H1 (cell line): Measurements from ENCODE around the gene NCOA1. TPM values are rescaled to one million over a fixed set of nuclear protein-coding genes. Genes with fewer than 3 reads are reported as not detected.

Source experiments
- CTCF ChIA-PET: fragments of 300-600 bp; sonication (Branson Sonifier 250); formaldehyde crosslinking; loops from one replicate; lab custom pipeline; 2021; ENCODE audit not compliant: partially characterized antibody; lab: Charles Lee
- POLR2A ChIA-PET: fragments of 300-600 bp; sonication (Branson Sonifier 250); formaldehyde crosslinking; loops from one replicate; lab custom pipeline; 2021; ENCODE audit warnings: inconsistent platforms; ENCODE audit not compliant: partially characterized antibody; lab: Charles Lee
- DNase-seq, 2 experiments: peaks; one replicate each; pipeline versions ENCODE4 v3.0.0 to v3.0.0-alpha.2; 2010 to 2022; ENCODE audit warnings: low spot score in 2 of 2, low read depth in 1 of 2, mixed read lengths in 1 of 2
- FAIRE-seq: peaks from 2 replicates; lab custom pipeline; 2011; peaks lifted over from hg19 to GRCh38; lab: Jason Lieb, UNC
- H2AFZ ChIP-seq: 2 replicates; pipeline ENCODE4 v1.8.1; 2012; ENCODE audit warnings: low read length, inconsistent platforms
- H2AK5ac ChIP-seq: 2 replicates; pipeline ENCODE4 v1.6.1; 2013; ENCODE audit warnings: low read depth, low read length
- H2BK120ac ChIP-seq: replicated peaks from 2 replicates; pipeline ENCODE3; 2013; ENCODE audit warnings: low read depth, low read length, inconsistent platforms
- H2BK12ac ChIP-seq: 2 replicates; pipeline ENCODE4 v1.6.1; 2013; ENCODE audit warnings: low read depth, low read length
- H2BK15ac ChIP-seq: 2 replicates; pipeline ENCODE4 v1.6.1; 2013; ENCODE audit warnings: low read length
- H2BK20ac ChIP-seq: 2 replicates; pipeline ENCODE4 v1.6.1; 2013; ENCODE audit warnings: low read length
- H2BK5ac ChIP-seq: 2 replicates; pipeline ENCODE4 v1.6.1; 2013; ENCODE audit warnings: low read depth, low read length
- H3K14ac ChIP-seq: 2 replicates; pipeline ENCODE4 v1.6.1; 2013; ENCODE audit warnings: inconsistent platforms; ENCODE audit not compliant: insufficient read length
- H3K18ac ChIP-seq: 2 replicates; pipeline ENCODE4 v1.6.1; 2013; ENCODE audit warnings: low read length; ENCODE audit errors: extremely low read depth
- H3K23ac ChIP-seq: 2 replicates; pipeline ENCODE4 v1.6.1; 2013; ENCODE audit warnings: inconsistent platforms; ENCODE audit not compliant: insufficient read length
- H3K23me2 ChIP-seq: 2 replicates; pipeline ENCODE4 v1.6.1; 2013; ENCODE audit warnings: low read depth, low read length
- H3K27ac ChIP-seq: 2 replicates; pipeline ENCODE4 v1.6.1; 2011; ENCODE audit warnings: low read depth, low read length, inconsistent platforms
- H3K27me3 ChIP-seq, 4 experiments: replicated peaks in 1 of 4; 1 replicate in 1 of 4; 2 replicates in 3 of 4; pipeline versions ENCODE4 v1.6.1 to v1.8.1; 2011 to 2013; ENCODE audit warnings: low read length in 3 of 4, mild to moderate bottlenecking in 3 of 4, inconsistent platforms in 2 of 4, mixed read lengths in 2 of 4, moderate library complexity in 1 of 4; ENCODE audit not compliant: control insufficient read depth in 3 of 4, insufficient read depth in 3 of 4; ENCODE audit errors: extremely low read depth in 1 of 4
- H3K36me3 ChIP-seq, 4 experiments: 2 replicates each; pipeline versions ENCODE4 v1.6.1 to v1.8.1; 2011 to 2013; ENCODE audit warnings: mild to moderate bottlenecking in 4 of 4, low read length in 3 of 4, moderate library complexity in 2 of 4, control low read depth in 1 of 4, inconsistent platforms in 1 of 4; ENCODE audit not compliant: insufficient read depth in 4 of 4, control insufficient read depth in 2 of 4
- H3K4ac ChIP-seq: replicated peaks from 2 replicates; pipeline ENCODE3; 2013; ENCODE audit warnings: low read length, low read depth, mixed read lengths, inconsistent platforms; ENCODE audit not compliant: insufficient read length
- H3K4me1 ChIP-seq, 4 experiments: replicated peaks in 1 of 4; 1 replicate in 1 of 4; 2 replicates in 3 of 4; pipeline versions ENCODE4 v1.6.1 to v1.8.1; 2011 to 2013; ENCODE audit warnings: low read length in 3 of 4, inconsistent platforms in 2 of 4, mixed read lengths in 1 of 4; ENCODE audit not compliant: insufficient read depth in 4 of 4, control insufficient read depth in 3 of 4
- H3K4me2 ChIP-seq, 2 experiments: 2 replicates each; pipeline versions ENCODE4 v1.6.1 to v1.8.1; 2011 to 2013; ENCODE audit warnings: low read depth in 2 of 2, low read length in 2 of 2, control low read depth in 1 of 2, inconsistent platforms in 1 of 2, mild to moderate bottlenecking in 1 of 2; ENCODE audit not compliant: insufficient read depth in 1 of 2
- H3K4me3 ChIP-seq, 4 experiments: fragments of 200-600, 300-600 bp in 1 of 4; sonication (generic), shearing (Covaris generic), sonication (Bioruptor Twin) in 1 of 4; 2 replicates each; pipeline versions ENCODE4 v1.5.1 to v1.8.1; 2011 to 2016; ENCODE audit warnings: low read length in 4 of 4, low read depth in 3 of 4, control low read depth in 2 of 4, inconsistent platforms in 2 of 4, mild to moderate bottlenecking in 2 of 4, mixed read lengths in 1 of 4, moderate library complexity in 1 of 4; ENCODE audit not compliant: insufficient read depth in 2 of 4; ENCODE audit errors: extremely low read depth in 1 of 4
- H3K56ac ChIP-seq: replicated peaks from 2 replicates; pipeline ENCODE3; 2013; ENCODE audit warnings: low read depth, mild to moderate bottlenecking, mixed read lengths, low read length, inconsistent platforms; ENCODE audit not compliant: insufficient read length
- H3K79me1 ChIP-seq: 2 replicates; pipeline ENCODE4 v1.6.1; 2013; ENCODE audit warnings: low read depth, low read length, control low read depth
- H3K79me2 ChIP-seq, 2 experiments: 2 replicates each; pipeline versions ENCODE4 v1.6.1 to v1.8.1; 2012 to 2013; ENCODE audit warnings: low read length in 2 of 2, mild to moderate bottlenecking in 2 of 2, inconsistent platforms in 1 of 2; ENCODE audit not compliant: insufficient read depth in 2 of 2, control insufficient read depth in 1 of 2
- H3K9ac ChIP-seq, 4 experiments: replicated peaks in 1 of 4; 1 replicate in 1 of 4; 2 replicates in 3 of 4; pipeline versions ENCODE4 v1.6.1 to v1.8.1; 2011 to 2013; ENCODE audit warnings: low read depth in 3 of 4, low read length in 3 of 4, control low read depth in 2 of 4, mild to moderate bottlenecking in 2 of 4, moderate library complexity in 2 of 4, inconsistent platforms in 1 of 4; ENCODE audit errors: extremely low read depth in 1 of 4
- H3K9me3 ChIP-seq, 2 experiments: 2 replicates each; pipeline versions ENCODE4 v1.6.1 to v1.8.1; 2012 to 2013; ENCODE audit warnings: mild to moderate bottlenecking in 2 of 2, moderate library complexity in 2 of 2, control low read depth in 1 of 2, inconsistent platforms in 1 of 2, low read depth in 1 of 2, low read length in 1 of 2, mixed read lengths in 1 of 2; ENCODE audit not compliant: insufficient read depth in 2 of 2
- H4K20me1 ChIP-seq, 2 experiments: replicated peaks in 1 of 2; 2 replicates each; pipeline versions ENCODE3 to v1.8.1; 2011 to 2013; ENCODE audit warnings: inconsistent platforms in 2 of 2, low read length in 2 of 2, mild to moderate bottlenecking in 1 of 2; ENCODE audit not compliant: insufficient read depth in 2 of 2, control insufficient read depth in 1 of 2
- H4K5ac ChIP-seq: 2 replicates; pipeline ENCODE4 v1.6.1; 2013; ENCODE audit warnings: low read length, low read depth, mixed read lengths, inconsistent platforms; ENCODE audit not compliant: insufficient read length
- H4K8ac ChIP-seq: 2 replicates; pipeline ENCODE4 v1.8.0; 2013; ENCODE audit warnings: mild to moderate bottlenecking, moderate library complexity, low read length, inconsistent platforms; ENCODE audit not compliant: insufficient read depth; ENCODE audit errors: extremely low read depth
- H4K91ac ChIP-seq: replicated peaks from 2 replicates; pipeline ENCODE3; 2013; ENCODE audit warnings: low read length, mixed read lengths, inconsistent platforms; ENCODE audit not compliant: insufficient read length
- CREB1 ChIP-seq: IDR thresholded peaks from 2 replicates; pipeline ENCODE4 v1.6.1; 2012; ENCODE audit warnings: inconsistent platforms
- EP300 ChIP-seq, 2 experiments: IDR thresholded peaks; 1 replicate in 1 of 2; 2 replicates in 1 of 2; pipeline ENCODE4 v1.6.1; 2011 to 2012; ENCODE audit warnings: low read depth in 2 of 2, low read length in 2 of 2, mild to moderate bottlenecking in 2 of 2, borderline replicate concordance in 1 of 2, inconsistent platforms in 1 of 2, moderate library complexity in 1 of 2
- JUND ChIP-seq: IDR thresholded peaks from 2 replicates; pipeline ENCODE4 v1.6.1; 2011; ENCODE audit warnings: mild to moderate bottlenecking, improper control_type of control experiment, low read length
- KDM1A ChIP-seq: fragments of 200-600, 300-600 bp; sonication (generic); IDR thresholded peaks from 2 replicates; pipeline ENCODE4 v1.7.1; 2016; ENCODE audit warnings: mild to moderate bottlenecking, low read length, borderline replicate concordance
- KDM4A ChIP-seq: IDR thresholded peaks from one replicate; pipeline ENCODE4 v1.7.1; 2012; ENCODE audit warnings: low read depth, mild to moderate bottlenecking, moderate library complexity, low read length, inconsistent platforms; ENCODE audit not compliant: severe bottlenecking
- MAFK ChIP-seq: IDR thresholded peaks from 2 replicates; pipeline ENCODE4 v1.6.1; 2012; ENCODE audit warnings: low read depth, mild to moderate bottlenecking, improper control_type of control experiment, low read length
- MAX ChIP-seq: IDR thresholded peaks from 2 replicates; pipeline ENCODE4 v1.6.1; 2012; ENCODE audit warnings: inconsistent platforms
- PHF8 ChIP-seq: fragments of 200-600 bp; sonication (generic); conservative IDR thresholded peaks from 2 replicates; pipeline ENCODE4 v1.7.1; 2012; ENCODE audit warnings: low read depth, mild to moderate bottlenecking, inconsistent platforms, low read length, moderate library complexity
- SP1 ChIP-seq: IDR thresholded peaks from 2 replicates; pipeline ENCODE4 v1.6.1; 2011; ENCODE audit warnings: low read depth, low read length
- TEAD4 ChIP-seq: IDR thresholded peaks from 2 replicates; pipeline ENCODE4 v1.6.1; 2012; ENCODE audit warnings: low read depth, low read length, inconsistent platforms, mixed read lengths
- WGBS, 2 experiments: shearing (Covaris generic) in 1 of 2; methylation state at CpG; one replicate each; pipeline versions ENCODE4 v1.1.6 to v1.1.7; 2013 to 2015; ENCODE audit warnings: low lambda C conversion rate in 2 of 2, mixed read lengths in 2 of 2, inconsistent platforms in 1 of 2, low coverage in 1 of 2, missing lambda C conversion rate in 1 of 2; ENCODE audit not compliant: insufficient replicate concordance in 2 of 2, insufficient coverage in 1 of 2, insufficient read length in 1 of 2; ENCODE audit errors: extremely low coverage in 1 of 2, missing lambda C conversion rate in 1 of 2; 5-methylcytosine and 5-hydroxymethylcytosine counted together
- polyA plus RNA-seq, 7 experiments: library from polyadenylated mRNA; depleted of rRNA in 3 of 7; stranded (reverse) in 5 of 7; unstranded in 2 of 7; fragments of >200 nt in 5 of 7; fragments of 200-250 nt in 2 of 7; gene quantifications; 1 replicate in 5 of 7; 2 replicates in 1 of 7; 4 replicates in 1 of 7; pipeline versions ENCODE4 v1.2.1 to v1.2.3, GENCODE V29; 2011 to 2013; ENCODE audit warnings: missing spikeins in 2 of 7, mixed read lengths in 2 of 7
- total RNA-seq: library from RNA; stranded (reverse); fragmentation: NEBNext Ultra II Directional; extraction: Animal tissue kit (Norgen Biotek cat#: 25700); gene quantifications from 2 replicates; pipeline ENCODE4 v1.2.1, GENCODE V29; 2021
- TF ChIP-seq, protein P1 (sequence below), 3 experiments: IDR thresholded peaks; 1 replicate in 2 of 3; 2 replicates in 1 of 3; pipeline versions ENCODE4 v1.5.1 to v1.6.1; 2011; ENCODE audit warnings: low read length in 3 of 3, mild to moderate bottlenecking in 3 of 3, inconsistent platforms in 2 of 3, low read depth in 1 of 3, moderate library complexity in 1 of 3; ENCODE audit not compliant: insufficient read depth in 1 of 3; ENCODE audit errors: control extremely low read depth in 1 of 3

Gene NCOA1
- total and polyA plus RNA-seq, 2 of the 8 experiments (the other 6 are each of a cell fraction or from before 2014, with no cell fraction given): 12.8 to 17.9 TPM

- Histone ChIP-seq H3K56ac (no peak overlapping the region), H3K14ac (no peak overlapping the region), H3K23me2 (no peaks in the 10 kb centered on the region; the same call in 1 of the 2 replicates), H2BK20ac (no peak overlapping the region), H2AFZ (no peak overlapping the region), H3K27ac (no peak overlapping the region), H3K23ac (no peak overlapping the region), H3K9me3 (no peaks in the 10 kb centered on the region), H3K9ac (no peak overlapping the region), H3K79me2 (peaks cover 0 to 62% of the 10 kb centered on the region in 2 experiments; a peak in 2 of 4 replicates), H2BK120ac (no peak overlapping the region), H4K91ac (no peak overlapping the region), H2BK12ac (no peak overlapping the region), H3K27me3 (no peaks in the 10 kb centered on the region), H3K4ac (no peak overlapping the region), H3K79me1 (no peaks in the 10 kb centered on the region; the same call in 1 of the 2 replicates), H2BK15ac (no peak overlapping the region), H3K36me3 (no peaks in the 10 kb centered on the region), H4K8ac (no peak overlapping the region), H4K5ac (no peak overlapping the region), H2AK5ac (no peak overlapping the region), H3K18ac (no peak overlapping the region), H4K20me1 (no peaks in the 10 kb centered on the region), H3K4me3 (no peak overlapping the region), H3K4me2 (no peak overlapping the region), H2BK5ac (no peak overlapping the region), H3K4me1 (peaks cover 0 to 5% (median 0%) of the 10 kb centered on the region in 4 experiments; a peak in 1 of 7 replicates)
- ChIA-PET POLR2A (interaction anchor here (0.7 kb wide), 1 partner anchor 324 kb away, joined by 4 read pairs; no protein-coding TSS in a partner anchor), CTCF (no interaction called here)
- TF ChIP-seq SP1 (no peak), MAFK (no peak), TEAD4 (no peak), MAX (no peak), EP300 (IDR thresholded peaks at IDR 0.05; ENCODE audit: borderline replicate concordance in 1 of 2, low read depth in 2 of 2, low read length in 2 of 2) (no peak), PHF8 (no peak), KDM4A (no peak), KDM1A (no peak), JUND (no peak), CREB1 (no peak)
- TF ChIP-seq, protein P1, sequence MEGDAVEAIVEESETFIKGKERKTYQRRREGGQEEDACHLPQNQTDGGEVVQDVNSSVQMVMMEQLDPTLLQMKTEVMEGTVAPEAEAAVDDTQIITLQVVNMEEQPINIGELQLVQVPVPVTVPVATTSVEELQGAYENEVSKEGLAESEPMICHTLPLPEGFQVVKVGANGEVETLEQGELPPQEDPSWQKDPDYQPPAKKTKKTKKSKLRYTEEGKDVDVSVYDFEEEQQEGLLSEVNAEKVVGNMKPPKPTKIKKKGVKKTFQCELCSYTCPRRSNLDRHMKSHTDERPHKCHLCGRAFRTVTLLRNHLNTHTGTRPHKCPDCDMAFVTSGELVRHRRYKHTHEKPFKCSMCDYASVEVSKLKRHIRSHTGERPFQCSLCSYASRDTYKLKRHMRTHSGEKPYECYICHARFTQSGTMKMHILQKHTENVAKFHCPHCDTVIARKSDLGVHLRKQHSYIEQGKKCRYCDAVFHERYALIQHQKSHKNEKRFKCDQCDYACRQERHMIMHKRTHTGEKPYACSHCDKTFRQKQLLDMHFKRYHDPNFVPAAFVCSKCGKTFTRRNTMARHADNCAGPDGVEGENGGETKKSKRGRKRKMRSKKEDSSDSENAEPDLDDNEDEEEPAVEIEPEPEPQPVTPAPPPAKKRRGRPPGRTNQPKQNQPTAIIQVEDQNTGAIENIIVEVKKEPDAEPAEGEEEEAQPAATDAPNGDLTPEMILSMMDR (IDR thresholded peaks at IDR 0.05; ENCODE audit: control extremely low read depth in 1 of 3, insufficient read depth in 1 of 3, low read depth in 1 of 3, low read length in 3 of 3): no peak
- WGBS, 2 experiments: 92% methylated on average over 4 of the region's 4 CpGs; no CpG with 5 or more reads in 1 of the 2 experiments
- FAIRE-seq: no peak
- DNase-seq: no peak
Measured at GRCh38 chr2:24498121-24498520, 7.1 kb downstream of the NCOA1 start.
